Measurements from ENCODE around the gene RBM24. TPM values are rescaled to one million over a fixed set of nuclear protein-coding genes. Genes with fewer than 3 reads are reported as not detected.
"Not testable (repeated sequence)": the region's sequence is repeated elsewhere in the genome, so short reads cannot be mapped to it uniquely, and the experiment has no call there.

Gene RBM24
- total and polyA plus RNA-seq, 7 donors: 135 to 248 (median 215) TPM

GRCh38 chr6:17305219-17306001 lies 24.2 kb downstream of the RBM24 start:
- no peaks in the 10 kb centered on the region for H3K27me3 ChIP-seq (ENCODE audit: insufficient read depth in 3 of 3, low read length in 2 of 3)
- H3K36me3 ChIP-seq (ENCODE audit: insufficient read depth in 1 of 2, low read depth in 1 of 2): no peaks in the 10 kb centered on the region
- H3K27ac ChIP-seq: peak overlapping the region; percentile 30
- WGBS, 3 donors: 31 to 48% (median 33%) methylated on average over 10 of the region's 10 CpGs
- no peak overlapping the region for H3K4me3 ChIP-seq
- ATAC-seq (no peak), DNase-seq (no peak)
- intact Hi-C loops (cut with DNase I): no loop called here
- H3K4me1 ChIP-seq: no peaks in the 10 kb centered on the region
- no peak for TF ChIP-seq CTCF (IDR thresholded peaks at IDR 0.05)
- H3K9me3 ChIP-seq: no peaks in the 10 kb centered on the region

DNA sequence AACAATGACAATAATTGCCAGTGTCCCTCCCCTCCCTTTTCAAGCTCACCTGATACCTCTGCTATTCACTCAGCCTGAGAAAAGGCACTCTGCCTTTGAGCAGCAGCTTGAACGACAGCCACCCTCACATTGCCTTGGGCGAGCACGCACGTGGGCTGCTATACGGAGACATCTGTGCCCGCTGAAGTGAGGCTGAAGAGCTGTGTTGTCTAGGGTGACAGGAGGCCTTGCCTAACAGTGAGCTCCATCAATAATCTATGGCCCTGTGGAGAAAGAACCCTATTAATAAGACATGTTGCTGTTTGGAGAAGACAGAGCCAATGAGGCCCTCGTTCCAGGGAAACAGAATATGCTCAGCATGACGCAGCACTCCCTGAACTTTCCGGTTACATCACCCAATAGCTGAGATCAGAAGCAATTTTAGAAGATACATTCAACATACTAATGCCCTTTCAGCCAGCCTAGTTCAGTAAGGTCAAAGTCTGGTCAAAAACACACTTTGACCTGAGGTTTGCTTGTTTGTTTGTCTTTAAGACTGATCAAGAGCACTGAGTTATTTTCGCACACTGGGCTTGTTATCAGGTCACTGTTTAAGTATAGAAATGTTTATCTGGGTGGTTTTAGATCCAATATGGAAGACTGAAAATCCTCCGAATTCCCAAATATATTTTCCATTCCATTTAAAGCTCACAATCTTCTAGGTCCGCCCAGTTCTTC lies 30.6 kb downstream of the RBM24 start:
- peak overlapping the region; percentile 61 for H3K4me3 ChIP-seq
- peaks cover 3% of the 10 kb centered on the region for H3K4me1 ChIP-seq
- ATAC-seq (peak; percentile 94 to 97 (median 95)), DNase-seq (peak; percentile 64 to 85)
- no peak for TF ChIP-seq CTCF (IDR thresholded peaks at IDR 0.05)
- H3K36me3 ChIP-seq (ENCODE audit: insufficient read depth in 1 of 2, low read depth in 1 of 2): no peaks in the 10 kb centered on the region
- H3K27me3 ChIP-seq (ENCODE audit: insufficient read depth in 3 of 3, low read length in 2 of 3): no peaks in the 10 kb centered on the region
- no peaks in the 10 kb centered on the region for H3K9me3 ChIP-seq
- peak overlapping the region; percentile 95 for H3K27ac ChIP-seq
- intact Hi-C loops (cut with DNase I): loop anchor here (2.0 to 10.0 kb wide), 3 partner anchors 76 to 173 kb away; no protein-coding TSS in a partner anchor
- WGBS, 3 donors: 22 to 37% (median 33%) methylated on average over 12 of the region's 12 CpGs

GRCh38 chr6:17313238-17313637 lies 32.1 kb downstream of the RBM24 start:
- DNase-seq; H3K9me3 ChIP-seq; ATAC-seq; H3K27me3 ChIP-seq (ENCODE audit: insufficient read depth in 3 of 3, low read length in 2 of 3); H3K4me3 ChIP-seq; H3K36me3 ChIP-seq (ENCODE audit: insufficient read depth in 1 of 2, low read depth in 1 of 2): not testable (repeated sequence)
- 95 to 96% (median 96%) methylated on average over 7 of the region's 7 CpGs for WGBS, 3 donors
- H3K27ac ChIP-seq: peak overlapping the region; percentile 95
- peaks cover 12% of the 10 kb centered on the region for H3K4me1 ChIP-seq
- intact Hi-C loops (cut with DNase I): loop anchor here (2.0 to 10.0 kb wide), 3 partner anchors 74 to 172 kb away; no protein-coding TSS in a partner anchor

GRCh38 chr6:17313971-17314370 lies 32.8 kb downstream of the RBM24 start:
- Histone ChIP-seq H3K36me3 (ENCODE audit: insufficient read depth in 1 of 2, low read depth in 1 of 2) (no peaks in the 10 kb centered on the region), H3K4me3 (no peak overlapping the region), H3K27ac (peak overlapping the region; percentile 95), H3K9me3 (no peaks in the 10 kb centered on the region), H3K4me1 (peaks cover 15% of the 10 kb centered on the region), H3K27me3 (ENCODE audit: insufficient read depth in 3 of 3, low read length in 2 of 3) (no peaks in the 10 kb centered on the region)
- no peak for TF ChIP-seq CTCF (IDR thresholded peaks at IDR 0.05)
- 94 to 96% (median 94%) methylated on average over 6 of the region's 6 CpGs for WGBS, 3 donors
- intact Hi-C loops (cut with DNase I): loop anchor here (2.0 to 10.0 kb wide), 3 partner anchors 73 to 171 kb away; no protein-coding TSS in a partner anchor
- no peak for DNase-seq
- no peak for ATAC-seq

DNA sequence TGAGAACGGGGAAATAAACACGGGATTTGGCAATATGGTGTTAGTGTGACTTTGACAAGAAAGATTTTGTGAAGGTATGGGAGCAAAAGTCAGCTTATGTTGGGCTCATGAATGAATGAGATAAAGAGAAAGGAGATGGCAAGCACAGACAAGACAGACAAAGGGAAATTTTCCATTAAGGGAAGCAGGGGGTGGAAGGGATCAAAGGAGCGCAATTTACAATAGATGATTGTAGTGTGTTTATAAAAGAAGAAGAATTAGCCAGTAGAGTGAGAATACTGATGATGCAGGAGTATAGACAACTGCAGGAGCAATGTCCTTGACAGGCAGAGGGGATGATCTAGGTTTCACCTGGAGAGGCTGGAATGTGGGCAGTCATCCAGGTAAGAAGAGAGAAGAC lies 34.1 kb downstream of the RBM24 start:
- no peak for ATAC-seq
- Histone ChIP-seq H3K4me1 (peaks cover 21% of the 10 kb centered on the region), H3K27me3 (ENCODE audit: insufficient read depth in 3 of 3, low read length in 2 of 3) (no peaks in the 10 kb centered on the region), H3K9me3 (no peaks in the 10 kb centered on the region), H3K36me3 (ENCODE audit: insufficient read depth in 1 of 2, low read depth in 1 of 2) (no peaks in the 10 kb centered on the region), H3K27ac (peak overlapping the region; percentile 95), H3K4me3 (no peak overlapping the region)
- 92 to 95% (median 95%) methylated on average over 3 of the region's 3 CpGs for WGBS, 3 donors
- intact Hi-C loops (cut with DNase I): loop anchor here in 1 of 2 donors (10.0 kb wide), 1 partner anchor 170 kb away; no protein-coding TSS in a partner anchor
- no peak for TF ChIP-seq CTCF (IDR thresholded peaks at IDR 0.05)
- no peak for DNase-seq

All from psoas muscle (tissue), 8 donors.